Gastrocnemius medialis (tissue), 4 donors: ENCODE data around the gene AJAP1. TPM values are rescaled to one million over a fixed set of nuclear protein-coding genes. Genes with fewer than 3 reads are reported as not detected.

ENCODE experiments used
- ATAC-seq, 2 donors: fragments of 150-250 bp; one replicate each; pipeline ENCODE4 v1.9.1; 2016
- DNase-seq, 2 donors: peaks; one replicate each; pipeline ENCODE4 v3.0.0-alpha.2; 2019
- H3K27ac ChIP-seq, 4 donors: fragments of 200-600 bp; sonication (generic); 1 replicate in 1 of 4; 2 replicates in 3 of 4; pipeline ENCODE4 v1.5.1; 2016 to 2018; ENCODE audit warnings: mild to moderate bottlenecking in 2 of 4, moderate library complexity in 1 of 4
- H3K27me3 ChIP-seq, 3 donors: fragments of 200-600 bp; sonication (generic) in 2 of 3; 1 replicate in 1 of 3; 2 replicates in 2 of 3; pipeline versions ENCODE4 v1.5.1 to v1.6.0; 2016 to 2019; ENCODE audit warnings: mild to moderate bottlenecking in 1 of 3, moderate library complexity in 1 of 3
- H3K36me3 ChIP-seq, 2 donors: fragments of 200-600 bp; sonication (generic) in 1 of 2; one replicate each; pipeline ENCODE4 v1.5.1; 2017 to 2018
- H3K4me1 ChIP-seq, 2 donors: fragments of 200-600 bp; sonication (generic) in 1 of 2; one replicate each; pipeline ENCODE4 v1.5.1; 2016 to 2017; ENCODE audit warnings: mild to moderate bottlenecking in 2 of 2
- H3K4me3 ChIP-seq, 4 donors: fragments of 200-600 bp; sonication (generic) in 3 of 4; 1 replicate in 1 of 4; 2 replicates in 3 of 4; pipeline ENCODE4 v1.5.1; 2016 to 2019; ENCODE audit warnings: mild to moderate bottlenecking in 2 of 4
- H3K9me3 ChIP-seq, 3 donors: fragments of 200-600 bp; sonication (generic) in 2 of 3; 1 replicate in 1 of 3; 2 replicates in 2 of 3; pipeline ENCODE4 v1.5.1; 2016 to 2019
- CTCF ChIP-seq, 5 experiments: fragments of 450-650 bp in 3 of 5; fragments of 200-600 bp in 2 of 5; sonication (generic) in 2 of 5; IDR thresholded peaks in 4 of 5; conservative IDR thresholded peaks in 1 of 5; 1 replicate in 4 of 5; 2 replicates in 1 of 5; pipeline ENCODE4 v1.5.1; 2016 to 2019; ENCODE audit warnings: antibody characterized with exemption in 5 of 5, mild to moderate bottlenecking in 3 of 5, moderate library complexity in 3 of 5
- POLR2A ChIP-seq, 2 donors: fragments of 450-650 bp; IDR thresholded peaks; one replicate each; pipeline ENCODE4 v1.6.1; 2017; ENCODE audit warnings: antibody characterized with exemption in 2 of 2, mild to moderate bottlenecking in 2 of 2, moderate library complexity in 2 of 2
- in situ Hi-C, 4 donors: fragments of 200-750 bp; cut with MboI; loops; one replicate each; pipeline versions ENCODE4 v1.15.0 to v1.8.0; 2017; ENCODE audit warnings: low sequenced_read_pairs in 4 of 4
- intact Hi-C: fragments of 100-400 bp; cut with DNase I; formaldehyde crosslinking; loops from one replicate; pipeline ENCODE4 v1.15.1; 2023; ENCODE audit warnings: low total_unique reads
- total RNA-seq, 4 donors: library from RNA; depleted of rRNA; stranded (reverse); fragments of >200 nt; gene quantifications; one replicate each; pipeline versions ENCODE4 v1.1.0 to v1.2.3, GENCODE V29; 2016

The AJAP1 gene
- total RNA-seq, 4 donors from 2014 or later: 0.03 to 0.18 (median 0.05) TPM; not detected in 1

- no peak for TF ChIP-seq CTCF (IDR thresholded peaks at IDR 0.05 in 4 of 5, conservative IDR thresholded peaks at IDR 0.05 in 1 of 5)
- TF ChIP-seq POLR2A (IDR thresholded peaks at IDR 0.05): no peak
- Histone ChIP-seq H3K27me3 (no peaks in the 10 kb centered on the region), H3K9me3 (no peaks in the 10 kb centered on the region), H3K36me3 (no peaks in the 10 kb centered on the region), H3K4me1 (no peaks in the 10 kb centered on the region), H3K27ac (no peak overlapping the region), H3K4me3 (no peak overlapping the region)
- DNase-seq (no peak), ATAC-seq (no peak)
- intact Hi-C loops (no loop called here), in situ Hi-C loops (no loop called here)
Measured at GRCh38 chr1:4755864-4756504, 101.6 kb downstream of the AJAP1 start.

- Histone ChIP-seq H3K4me1 (no peaks in the 10 kb centered on the region), H3K27me3 (no peaks in the 10 kb centered on the region), H3K36me3 (no peaks in the 10 kb centered on the region), H3K27ac (no peak overlapping the region), H3K4me3 (no peak overlapping the region), H3K9me3 (no peaks in the 10 kb centered on the region)
- intact Hi-C loops (no loop called here), in situ Hi-C loops (no loop called here)
- DNase-seq (no peak), ATAC-seq (no peak)
- no peak for TF ChIP-seq CTCF (IDR thresholded peaks at IDR 0.05 in 4 of 5, conservative IDR thresholded peaks at IDR 0.05 in 1 of 5)
- TF ChIP-seq POLR2A (IDR thresholded peaks at IDR 0.05): no peak
Measured at GRCh38 chr1:4756851-4757580, 102.6 kb downstream of the AJAP1 start.

- Histone ChIP-seq H3K36me3 (no peaks in the 10 kb centered on the region), H3K4me3 (no peak overlapping the region), H3K27ac (no peak overlapping the region), H3K4me1 (no peaks in the 10 kb centered on the region), H3K27me3 (no peaks in the 10 kb centered on the region), H3K9me3 (no peaks in the 10 kb centered on the region)
- ATAC-seq: no peak
- in situ Hi-C loops: no loop called here
- intact Hi-C loops: no loop called here
- DNase-seq: no peak
- no peak for TF ChIP-seq CTCF (IDR thresholded peaks at IDR 0.05 in 4 of 5, conservative IDR thresholded peaks at IDR 0.05 in 1 of 5)
- TF ChIP-seq POLR2A (IDR thresholded peaks at IDR 0.05): no peak
Measured at GRCh38 chr1:4759671-4760070, 105.3 kb downstream of the AJAP1 start.

- Histone ChIP-seq H3K4me1 (no peaks in the 10 kb centered on the region), H3K4me3 (no peak overlapping the region), H3K27me3 (peaks cover 0 to under 1% (median 0%) of the 10 kb centered on the region in 3 donors), H3K9me3 (no peaks in the 10 kb centered on the region), H3K27ac (no peak overlapping the region), H3K36me3 (no peaks in the 10 kb centered on the region)
- ATAC-seq: no peak
- in situ Hi-C loops: no loop called here
- intact Hi-C loops: no loop called here
- DNase-seq: no peak
- TF ChIP-seq CTCF (IDR thresholded peaks at IDR 0.05 in 4 of 5, conservative IDR thresholded peaks at IDR 0.05 in 1 of 5) (no peak), POLR2A (IDR thresholded peaks at IDR 0.05) (no peak)
Measured at GRCh38 chr1:4760088-4760487, 105.7 kb downstream of the AJAP1 start.
